Left lung (tissue), 10 donors: ENCODE data around the gene OR5M10. TPM values are rescaled to one million over a fixed set of nuclear protein-coding genes. Genes with fewer than 3 reads are reported as not detected.
"Not testable (repeated sequence)": the region's sequence is repeated elsewhere in the genome, so short reads cannot be mapped to it uniquely, and the experiment has no call there.

ENCODE experiments used
- ATAC-seq: fragments of 200-7000 bp; cut with Tn5 transposase; one replicate; pipeline ENCODE4 v1.9.1; 2020; ENCODE audit warnings: moderate library complexity
- DNase-seq, 4 donors: peaks; one replicate each; pipeline ENCODE4 v3.0.0-alpha.2; 2013 to 2020
- H3K27ac ChIP-seq, 2 donors: fragments of 200-600 bp; sonication (generic) in 1 of 2; one replicate each; pipeline versions ENCODE4 v1.5.0 to v1.8.0; 2020 to 2021
- H3K27me3 ChIP-seq, 2 donors: fragments of 200-600 bp; sonication (generic) in 1 of 2; one replicate each; pipeline versions ENCODE4 v1.5.0 to v1.8.0; 2020 to 2021
- H3K36me3 ChIP-seq, 2 donors: fragments of 200-600 bp; sonication (generic) in 1 of 2; one replicate each; pipeline versions ENCODE4 v1.5.0 to v1.8.0; 2020 to 2021
- H3K4me1 ChIP-seq, 2 donors: fragments of 200-600 bp; one replicate each; pipeline ENCODE4 v1.8.0; 2021
- H3K4me3 ChIP-seq, 2 donors: fragments of 200-600 bp; sonication (generic) in 1 of 2; one replicate each; pipeline versions ENCODE4 v1.5.0 to v1.8.0; 2020 to 2021; ENCODE audit warnings: mild to moderate bottlenecking in 1 of 2
- H3K9me3 ChIP-seq, 2 donors: fragments of 200-600 bp; sonication (generic) in 1 of 2; one replicate each; pipeline versions ENCODE4 v1.5.0 to v1.8.0; 2020 to 2021
- CTCF ChIP-seq, 2 donors: fragments of 200-600 bp; sonication (generic) in 1 of 2; IDR thresholded peaks; one replicate each; pipeline versions ENCODE4 v1.5.0 to v1.8.0; 2021; ENCODE audit warnings: antibody characterized with exemption in 2 of 2
- intact Hi-C, 2 donors: fragments of 100-400 bp; cut with DNase I; formaldehyde crosslinking; loops; one replicate each; pipeline versions ENCODE4 v1.11.2 to v1.14.2; 2022
- polyA plus RNA-seq, 6 donors: library from polyadenylated mRNA; unstranded; fragments of 120-200 nt; gene quantifications; one replicate each; pipeline ENCODE4 v1.2.1, GENCODE V29; 2013; ENCODE audit not compliant: insufficient read length in 6 of 6
- total RNA-seq, 2 donors: library from RNA; stranded (reverse); fragmentation: NEBNext Ultra II Directional; extraction: Animal tissue kit (Norgen Biotek cat#: 25700); gene quantifications; one replicate each; pipeline ENCODE4 v1.2.1, GENCODE V29; 2021
- donor health status: DM: no; HTN: yes; CAD: no.
- donor health status: DM: no; HTN: no; CAD: no.

Gene OR5M10
- total and polyA plus RNA-seq, 8 donors: not detected

GRCh38 chr11:56558574-56558973, 18.9 kb downstream of the OR5M10 start:
- ATAC-seq (no peak), DNase-seq (no peak)
- intact Hi-C loops: no loop called here
- no peak overlapping the region for H3K27ac ChIP-seq
- no peaks in the 10 kb centered on the region for H3K4me1 ChIP-seq
- no peaks in the 10 kb centered on the region for H3K36me3 ChIP-seq
- no peak for TF ChIP-seq CTCF (IDR thresholded peaks at IDR 0.05)
- no peak overlapping the region for H3K4me3 ChIP-seq
- no peaks in the 10 kb centered on the region for H3K27me3 ChIP-seq
- H3K9me3 ChIP-seq: peaks cover 0 to 10% of the 10 kb centered on the region in 2 donors

DNA sequence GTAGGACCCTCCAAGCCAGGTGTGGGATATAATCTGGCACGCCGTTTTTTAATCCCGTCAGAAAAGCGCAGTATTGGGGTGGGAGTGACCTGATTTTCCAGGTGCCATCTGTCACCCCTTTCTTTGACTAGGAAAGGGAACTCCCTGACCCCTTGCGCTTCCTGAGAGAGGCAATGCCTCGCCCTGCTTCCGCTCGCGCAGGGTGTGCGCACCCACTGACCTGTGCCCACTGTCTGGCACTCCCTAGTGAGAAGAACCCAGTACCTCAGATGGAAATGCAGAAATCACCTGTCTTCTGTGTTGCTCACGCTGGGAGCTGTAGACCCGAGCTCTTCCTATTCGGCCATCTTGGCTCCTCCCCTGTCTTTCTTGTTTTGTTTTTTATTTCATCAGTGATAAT, 22.8 kb downstream of the OR5M10 start:
- H3K36me3 ChIP-seq, H3K27ac ChIP-seq, ATAC-seq, H3K27me3 ChIP-seq, H3K4me3 ChIP-seq, H3K9me3 ChIP-seq, H3K4me1 ChIP-seq, DNase-seq, intact Hi-C loops: not testable (repeated sequence)

DNA sequence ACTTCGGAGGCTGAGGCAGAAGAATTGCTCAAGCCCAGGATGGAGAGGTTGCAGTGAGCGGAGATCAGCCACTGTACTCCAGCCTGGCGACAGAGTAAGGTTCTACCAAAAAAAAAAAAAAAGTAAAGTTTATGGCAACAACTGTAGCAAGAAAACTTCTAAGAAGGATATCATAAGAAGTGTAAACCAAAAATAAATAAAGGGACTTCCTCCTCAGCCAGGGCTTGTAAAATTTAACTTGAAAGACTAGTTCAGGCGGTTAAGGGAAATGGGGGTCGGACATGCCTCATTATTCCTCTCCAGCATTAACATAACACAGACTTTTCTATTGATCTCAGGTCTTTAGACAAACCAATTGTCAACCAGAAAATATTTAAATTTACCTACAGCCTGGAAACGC, 32.0 kb downstream of the OR5M10 start:
- intact Hi-C loops: no loop called here
- no peak for DNase-seq
- no peaks in the 10 kb centered on the region for H3K4me1 ChIP-seq

DNA sequence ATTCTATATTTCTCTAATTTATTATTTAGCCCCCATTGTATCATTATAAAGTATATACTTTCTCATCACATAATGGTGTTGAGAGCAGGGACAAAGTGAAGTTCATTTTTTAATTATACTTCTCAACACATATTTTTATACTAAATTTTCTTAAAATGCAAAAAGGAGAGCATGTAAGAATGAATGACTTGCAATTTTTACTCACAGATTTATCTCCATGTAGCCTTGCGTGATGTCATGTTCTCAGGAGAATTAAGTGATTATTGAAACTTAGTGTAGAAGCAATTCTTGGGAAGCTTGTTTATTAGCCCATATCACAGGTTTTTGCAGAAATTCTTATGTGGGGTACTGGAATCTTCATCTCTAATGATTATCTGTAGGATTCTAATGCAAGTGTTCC, 33.8 kb downstream of the OR5M10 start:
- no peaks in the 10 kb centered on the region for H3K27me3 ChIP-seq
- no peak overlapping the region for H3K4me3 ChIP-seq
- intact Hi-C loops: no loop called here
- no peaks in the 10 kb centered on the region for H3K4me1 ChIP-seq
- ATAC-seq (no peak), DNase-seq (no peak)
- peaks cover 0 to 7% of the 10 kb centered on the region in 2 donors for H3K9me3 ChIP-seq
- no peak for TF ChIP-seq CTCF (IDR thresholded peaks at IDR 0.05)
- H3K36me3 ChIP-seq: no peaks in the 10 kb centered on the region
- H3K27ac ChIP-seq: no peak overlapping the region

More for the DNA sequence above, 32.0 kb downstream of the OR5M10 start:
- Histone ChIP-seq H3K4me3 (no peak overlapping the region), H3K27me3 (no peaks in the 10 kb centered on the region), H3K9me3 (peaks cover 0 to 7% of the 10 kb centered on the region in 2 donors), H3K27ac (no peak overlapping the region), H3K36me3 (no peaks in the 10 kb centered on the region)
- no peak for ATAC-seq
- TF ChIP-seq CTCF (IDR thresholded peaks at IDR 0.05): no peak

GRCh38 chr11:56543157-56543556, 34.4 kb downstream of the OR5M10 start, which contains the start of gene OR5M11:
Gene OR5M11, minus strand, starts transcription at chr11:56543257. Its CDS starts 0 bp downstream, at chr11:56543257.
- DNase-seq (no peak), ATAC-seq (no peak)
- intact Hi-C loops: no loop called here

More at GRCh38 chr11:56543157-56543556, 34.4 kb downstream of the OR5M10 start, which contains the start of gene OR5M11:
- Histone ChIP-seq H3K4me3 (no peak within 1 kb of the TSS), H3K27me3 (no peaks in the 10 kb centered on the region), H3K4me1 (no peaks in the 10 kb centered on the region), H3K36me3 (no peaks in the 10 kb centered on the region), H3K27ac (no peak within 1 kb of the TSS), H3K9me3 (peaks cover 0 to 7% of the 10 kb centered on the region in 2 donors)
- no peak for TF ChIP-seq CTCF (IDR thresholded peaks at IDR 0.05)
